Psoas muscle (tissue), 8 donors: Measurements from ENCODE around the gene SETDB1. TPM values are rescaled to one million over a fixed set of nuclear protein-coding genes. Genes with fewer than 3 reads are reported as not detected.

Source experiments
- ATAC-seq, 4 donors: fragments of 200-7000 bp; cut with Tn5 transposase; one replicate each; pipeline ENCODE4 v1.9.1; 2020; ENCODE audit warnings: moderate library complexity in 3 of 4, mild to moderate bottlenecking in 2 of 4
- DNase-seq, 2 donors: peaks; one replicate each; pipeline ENCODE4 v3.0.0-alpha.2; 2020
- H3K27ac ChIP-seq: fragments of 200-600 bp; one replicate; pipeline ENCODE4 v1.8.0; 2022
- H3K27me3 ChIP-seq, 3 donors: fragments of 200-600 bp in 1 of 3; one replicate each; pipeline versions ENCODE4 v1.6.1 to v1.8.0; 2013 to 2022; ENCODE audit warnings: low read length in 2 of 3, mild to moderate bottlenecking in 2 of 3, moderate library complexity in 1 of 3; ENCODE audit not compliant: insufficient read depth in 3 of 3
- H3K36me3 ChIP-seq, 2 donors: fragments of 200-600 bp in 1 of 2; one replicate each; pipeline versions ENCODE4 v1.6.1 to v1.8.0; 2013 to 2022; ENCODE audit warnings: low read depth in 1 of 2, mild to moderate bottlenecking in 1 of 2, moderate library complexity in 1 of 2; ENCODE audit not compliant: insufficient read depth in 1 of 2
- H3K4me1 ChIP-seq: fragments of 200-600 bp; one replicate; pipeline ENCODE4 v1.8.0; 2022
- H3K4me3 ChIP-seq: fragments of 200-600 bp; one replicate; pipeline ENCODE4 v1.8.0; 2022; ENCODE audit warnings: mild to moderate bottlenecking
- H3K9me3 ChIP-seq: fragments of 200-600 bp; one replicate; pipeline ENCODE4 v1.8.0; 2022
- CTCF ChIP-seq: fragments of 200-600 bp; IDR thresholded peaks from one replicate; pipeline ENCODE4 v1.8.0; 2022; ENCODE audit warnings: antibody characterized with exemption
- WGBS, 3 donors: extraction: QIAGEN DNeasy Blood & Tissue Kit; methylation state at CpG; one replicate each; pipeline versions ENCODE4 v1.1.6 to v1.1.7; 2013; 5-methylcytosine and 5-hydroxymethylcytosine counted together
- intact Hi-C, 2 donors: fragments of 100-400 bp; cut with DNase I; formaldehyde crosslinking; loops; one replicate each; pipeline versions ENCODE4 v1.11.0 to v1.14.2; 2022
- polyA plus RNA-seq, 3 donors: library from polyadenylated mRNA; stranded (reverse); fragments of 200-250 nt; gene quantifications; one replicate each; pipeline ENCODE4 v1.2.3, GENCODE V29; 2013
- total RNA-seq, 4 donors: library from RNA; stranded (reverse); fragmentation: NEBNext Ultra II Directional in 2 of 4; extraction: Animal tissue kit (Norgen Biotek cat#: 25700) in 2 of 4; gene quantifications; one replicate each; pipeline versions ENCODE4 v1.2.1 to v1.2.4, GENCODE V29; 2021 to 2023
- donor health status: healthy with polysubstance abuse.
- donor health status: DM: no; HTN: no; CAD: no; lungs with moderate emphysema.
- donor health status: Bipolar disorder and iron deficiency.
- donor health status: healthy.
- donor health status: DM: yes; HTN: yes; CAD: no.
- donor health status: DM: no; HTN: no; CAD: no.
- donor health status: DM: no; HTN: no; CAD: no.
- donor health status: DM: yes; HTN: yes; CAD: no.

Gene SETDB1
- total and polyA plus RNA-seq, 7 donors, result 12.8 to 27.1 (median 19.4) TPM

GRCh38 chr1:151012684-151013471 lies 86.7 kb downstream of the SETDB1 start:
- ATAC-seq (no peak), DNase-seq (no peak)
- Histone ChIP-seq H3K36me3 (peaks cover 0 to 24% of the 10 kb centered on the region in 2 donors), H3K4me3 (no peak overlapping the region), H3K9me3 (no peaks in the 10 kb centered on the region), H3K27ac (no peak overlapping the region), H3K4me1 (peaks cover 25% of the 10 kb centered on the region), H3K27me3 (no peaks in the 10 kb centered on the region)
- TF ChIP-seq CTCF, result no peak
- intact Hi-C loops, result no loop called here
- 89 to 93% (median 91%) methylated on average over 14 of the region's 14 CpGs for WGBS, 3 donors

- H3K27ac ChIP-seq, result peak overlapping the region; percentile 39
- H3K4me3 ChIP-seq, result no peak overlapping the region
- TF ChIP-seq CTCF, result no peak
- H3K4me1 ChIP-seq, result peaks cover 23% of the 10 kb centered on the region
- H3K36me3 ChIP-seq, result peaks cover 0 to 30% of the 10 kb centered on the region in 2 donors
- 71 to 83% (median 83%) methylated on average over 2 of the region's 2 CpGs for WGBS, 3 donors
- no peak for DNase-seq
- no peak for ATAC-seq
- intact Hi-C loops, result no loop called here
- H3K9me3 ChIP-seq, result no peaks in the 10 kb centered on the region
- no peaks in the 10 kb centered on the region for H3K27me3 ChIP-seq
Measured at GRCh38 chr1:151013518-151013917, 87.4 kb downstream of the SETDB1 start.

Other genes starting within 250 kb of the SETDB1 start
- gene GOLPH3L, start 229.2 kb upstream of the SETDB1 start, total RNA-seq, result 10 to 100 TPM; 12.0 to 22.4 (median 13.6) TPM
- gene GOLPH3L, start 229.2 kb upstream of the SETDB1 start, polyA plus RNA-seq, result 10 to 100 TPM in 2 of 3 donors, 1 to 10 TPM in 1; 6.6 to 27.5 (median 11.5) TPM
- under 1 TPM in 1 of 4 donors, not detected in 3; 0.48 TPM for gene HORMAD1, start 205.5 kb upstream of the SETDB1 start, total RNA-seq
- gene HORMAD1, start 205.5 kb upstream of the SETDB1 start, polyA plus RNA-seq, result not detected
- gene CTSS, start 160.6 kb upstream of the SETDB1 start, total RNA-seq, result 10 to 100 TPM in 3 of 4 donors, 1 to 10 TPM in 1; 9.7 to 14.5 (median 11.4) TPM
- 1 to 10 TPM; 2.4 to 4.1 (median 2.5) TPM for gene CTSS, start 160.6 kb upstream of the SETDB1 start, polyA plus RNA-seq
- 10 to 100 TPM in 1 of 4 donors, 1 to 10 TPM in 3; 2.8 to 16.9 (median 5.7) TPM for gene CTSK, start 118.1 kb upstream of the SETDB1 start, total RNA-seq
- gene CTSK, start 118.1 kb upstream of the SETDB1 start, polyA plus RNA-seq, result 1 to 10 TPM; 2.9 to 4.5 (median 3.4) TPM
- gene ARNT, start 49.8 kb upstream of the SETDB1 start, total RNA-seq, result 10 to 100 TPM; 38.0 to 38.9 (median 38.5) TPM
- gene ARNT, start 49.8 kb upstream of the SETDB1 start, polyA plus RNA-seq, result 10 to 100 TPM; 11.5 to 29.4 (median 13.6) TPM
- not detected for gene CTXND2, start 39.2 kb upstream of the SETDB1 start, total RNA-seq
- not detected for gene CTXND2, start 39.2 kb upstream of the SETDB1 start, polyA plus RNA-seq
- 10 to 100 TPM; 42.1 to 61.0 (median 51.1) TPM for gene CERS2, start 48.5 kb downstream of the SETDB1 start, total RNA-seq
- 10 to 100 TPM; 29.8 to 59.6 (median 30.5) TPM for gene CERS2, start 48.5 kb downstream of the SETDB1 start, polyA plus RNA-seq
- gene ANXA9, start 55.9 kb downstream of the SETDB1 start, total RNA-seq, result not detected
- gene ANXA9, start 55.9 kb downstream of the SETDB1 start, polyA plus RNA-seq, result under 1 TPM; 0.07 to 0.10 (median 0.07) TPM
- gene MINDY1, start 80.5 kb downstream of the SETDB1 start, total RNA-seq, result 10 to 100 TPM; 13.9 to 26.0 (median 18.5) TPM
- gene MINDY1, start 80.5 kb downstream of the SETDB1 start, polyA plus RNA-seq, result 10 to 100 TPM in 1 of 3 donors, 1 to 10 TPM in 2; 4.4 to 16.2 (median 9.7) TPM
- 10 to 100 TPM; 17.5 to 30.2 (median 24.6) TPM for gene PRUNE1, start 82.1 kb downstream of the SETDB1 start, total RNA-seq
- gene PRUNE1, start 82.1 kb downstream of the SETDB1 start, polyA plus RNA-seq, result 10 to 100 TPM; 12.4 to 33.8 (median 15.1) TPM
- under 1 TPM; 0.06 to 0.96 (median 0.43) TPM for gene BNIPL, start 110.2 kb downstream of the SETDB1 start, total RNA-seq
- gene BNIPL, start 110.2 kb downstream of the SETDB1 start, polyA plus RNA-seq, result under 1 TPM; 0.04 to 0.10 (median 0.05) TPM
- 1 to 10 TPM; 5.1 to 8.8 (median 6.9) TPM for gene C1orf56, start 121.4 kb downstream of the SETDB1 start, total RNA-seq
- gene C1orf56, start 121.4 kb downstream of the SETDB1 start, polyA plus RNA-seq, result 10 to 100 TPM in 1 of 3 donors, 1 to 10 TPM in 2; 1.3 to 16.9 (median 6.5) TPM
- 10 to 100 TPM; 26.1 to 49.8 (median 33.2) TPM for gene CDC42SE1, start 133.3 kb downstream of the SETDB1 start, total RNA-seq
- gene CDC42SE1, start 133.3 kb downstream of the SETDB1 start, polyA plus RNA-seq, result 10 to 100 TPM; 20.1 to 46.4 (median 24.7) TPM
- 10 to 100 TPM in 1 of 4 donors, 1 to 10 TPM in 3; 1.3 to 35.8 (median 4.5) TPM for gene MLLT11, start 134.0 kb downstream of the SETDB1 start, total RNA-seq
- 1 to 10 TPM; 1.2 to 5.0 (median 1.3) TPM for gene MLLT11, start 134.0 kb downstream of the SETDB1 start, polyA plus RNA-seq
- 10 to 100 TPM in 2 of 4 donors, 1 to 10 TPM in 2; 8.2 to 15.9 (median 9.7) TPM for gene GABPB2, start 144.4 kb downstream of the SETDB1 start, total RNA-seq
- gene GABPB2, start 144.4 kb downstream of the SETDB1 start, polyA plus RNA-seq, result 1 to 10 TPM; 2.6 to 7.0 (median 3.6) TPM
- 100 to 1,000 TPM in 2 of 4 donors, 10 to 100 TPM in 2; 56.3 to 145 (median 101) TPM for gene SEMA6C, start 220.3 kb downstream of the SETDB1 start, total RNA-seq
- 10 to 100 TPM in 2 of 3 donors, 1 to 10 TPM in 1; 8.9 to 46.3 (median 29.5) TPM for gene SEMA6C, start 220.3 kb downstream of the SETDB1 start, polyA plus RNA-seq
- gene TNFAIP8L2, start 230.3 kb downstream of the SETDB1 start, total RNA-seq, result 1 to 10 TPM in 1 of 4 donors, under 1 TPM in 3; 0.56 to 1.3 (median 0.74) TPM
- 1 to 10 TPM in 2 of 3 donors, under 1 TPM in 1; 0.62 to 1.1 (median 1.1) TPM for gene TNFAIP8L2, start 230.3 kb downstream of the SETDB1 start, polyA plus RNA-seq
- gene LYSMD1, start 239.5 kb downstream of the SETDB1 start, total RNA-seq, result 10 to 100 TPM in 3 of 4 donors, 1 to 10 TPM in 1; 6.7 to 17.5 (median 12.3) TPM
- 10 to 100 TPM in 1 of 3 donors, 1 to 10 TPM in 2; 8.4 to 18.0 (median 8.6) TPM for gene LYSMD1, start 239.5 kb downstream of the SETDB1 start, polyA plus RNA-seq
- gene SCNM1, start 239.8 kb downstream of the SETDB1 start, total RNA-seq, result 10 to 100 TPM; 23.6 to 47.9 (median 39.5) TPM
- gene SCNM1, start 239.8 kb downstream of the SETDB1 start, polyA plus RNA-seq, result 10 to 100 TPM; 71.0 to 78.7 (median 72.3) TPM
- 100 to 1,000 TPM; 102 to 434 (median 407) TPM for gene TMOD4, start 249.6 kb downstream of the SETDB1 start, total RNA-seq
- 100 to 1,000 TPM in 2 of 3 donors, 10 to 100 TPM in 1; 17.6 to 274 (median 154) TPM for gene TMOD4, start 249.6 kb downstream of the SETDB1 start, polyA plus RNA-seq